Measurements from ENCODE around the gene DYNLT4.

GRCh38 chr1:44803312-44804095 is 3.6 kb downstream of the DYNLT4 start:
- TF ChIP-seq, protein P1, sequence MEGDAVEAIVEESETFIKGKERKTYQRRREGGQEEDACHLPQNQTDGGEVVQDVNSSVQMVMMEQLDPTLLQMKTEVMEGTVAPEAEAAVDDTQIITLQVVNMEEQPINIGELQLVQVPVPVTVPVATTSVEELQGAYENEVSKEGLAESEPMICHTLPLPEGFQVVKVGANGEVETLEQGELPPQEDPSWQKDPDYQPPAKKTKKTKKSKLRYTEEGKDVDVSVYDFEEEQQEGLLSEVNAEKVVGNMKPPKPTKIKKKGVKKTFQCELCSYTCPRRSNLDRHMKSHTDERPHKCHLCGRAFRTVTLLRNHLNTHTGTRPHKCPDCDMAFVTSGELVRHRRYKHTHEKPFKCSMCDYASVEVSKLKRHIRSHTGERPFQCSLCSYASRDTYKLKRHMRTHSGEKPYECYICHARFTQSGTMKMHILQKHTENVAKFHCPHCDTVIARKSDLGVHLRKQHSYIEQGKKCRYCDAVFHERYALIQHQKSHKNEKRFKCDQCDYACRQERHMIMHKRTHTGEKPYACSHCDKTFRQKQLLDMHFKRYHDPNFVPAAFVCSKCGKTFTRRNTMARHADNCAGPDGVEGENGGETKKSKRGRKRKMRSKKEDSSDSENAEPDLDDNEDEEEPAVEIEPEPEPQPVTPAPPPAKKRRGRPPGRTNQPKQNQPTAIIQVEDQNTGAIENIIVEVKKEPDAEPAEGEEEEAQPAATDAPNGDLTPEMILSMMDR (IDR thresholded peaks at IDR 0.05): no peak
- TF ChIP-seq POLR2A (IDR thresholded peaks at IDR 0.05): no peak

Data from testis (tissue), 2 donors.